Measurements from ENCODE around the gene MAD1L1. TPM values are rescaled to one million over a fixed set of nuclear protein-coding genes. Genes with fewer than 3 reads are reported as not detected.
"Not testable (repeated sequence)": the region's sequence is repeated elsewhere in the genome, so short reads cannot be mapped to it uniquely, and the experiment has no call there.

The MAD1L1 gene
- total and polyA plus RNA-seq, 4 donors, result 43.0 to 54.9 (median 49.9) TPM

GRCh38 chr7:2037808-2038522, 194.8 kb downstream of the MAD1L1 start:
- no peak overlapping the region for H3K4me3 ChIP-seq
- ATAC-seq (ENCODE audit: insufficient read depth, low FRiP score) (peak; percentile 53), DNase-seq (peak; percentile 86 to 95 (median 95))
- peaks cover 0 to 31% (median 10%) of the 10 kb centered on the region in 5 donors for H3K4me1 ChIP-seq (ENCODE audit: control insufficient read depth in 5 of 5, insufficient read depth in 5 of 5, low read length in 5 of 5)
- no peaks in the 10 kb centered on the region for H3K27me3 ChIP-seq (ENCODE audit: control insufficient read depth in 3 of 3, insufficient read depth in 3 of 3, low read length in 2 of 3)
- H3K9ac ChIP-seq (ENCODE audit: insufficient read depth in 1 of 2, low read length in 2 of 2), result peak overlapping the region in 1 of 2 donors; percentile 77
- H3K27ac ChIP-seq (ENCODE audit: low read depth in 1 of 2, low read length in 1 of 2), result peak overlapping the region in 1 of 2 donors; percentile 31
- peaks cover 0 to 1% (median 0%) of the 10 kb centered on the region in 4 donors for H3K36me3 ChIP-seq (ENCODE audit: control insufficient read depth in 4 of 4, insufficient read depth in 4 of 4, low read length in 4 of 4)
- 24 to 36% methylated on average over 13 of the region's 13 CpGs for WGBS, 2 donors
- peaks cover 0 to 1% (median 0%) of the 10 kb centered on the region in 4 donors for H3K9me3 ChIP-seq (ENCODE audit: control insufficient read depth in 4 of 4, insufficient read depth in 3 of 4, low read length in 3 of 4)
- no peak for TF ChIP-seq CTCF (IDR thresholded peaks at IDR 0.05; ENCODE audit: control extremely low read depth, extremely low read depth)

- DNase-seq (peak in 2 of 3 donors; percentile 73 to 80), ATAC-seq (ENCODE audit: insufficient read depth, low FRiP score) (no peak)
- TF ChIP-seq CTCF (IDR thresholded peaks at IDR 0.05; ENCODE audit: control extremely low read depth, extremely low read depth), result no peak
- Histone ChIP-seq H3K4me3 (no peak overlapping the region), H3K9me3 (ENCODE audit: control insufficient read depth in 4 of 4, insufficient read depth in 3 of 4, low read length in 3 of 4) (no peaks in the 10 kb centered on the region), H3K4me1 (ENCODE audit: control insufficient read depth in 5 of 5, insufficient read depth in 5 of 5, low read length in 5 of 5) (peaks cover 0 to 35% (median 10%) of the 10 kb centered on the region in 5 donors), H3K9ac (ENCODE audit: insufficient read depth in 1 of 2, low read length in 2 of 2) (peak overlapping the region in 1 of 2 donors; percentile 77), H3K36me3 (ENCODE audit: control insufficient read depth in 4 of 4, insufficient read depth in 4 of 4, low read length in 4 of 4) (peaks cover 0 to 1% (median 0%) of the 10 kb centered on the region in 4 donors), H3K27me3 (ENCODE audit: control insufficient read depth in 3 of 3, insufficient read depth in 3 of 3, low read length in 2 of 3) (no peaks in the 10 kb centered on the region), H3K27ac (ENCODE audit: low read depth in 1 of 2, low read length in 1 of 2) (peak overlapping the region in 1 of 2 donors; percentile 31)
- 61 to 68% methylated on average over 17 of the region's 17 CpGs for WGBS, 2 donors
Measured at GRCh38 chr7:2037301-2037807, 195.4 kb downstream of the MAD1L1 start.

GRCh38 chr7:2036786-2037185, 196.0 kb downstream of the MAD1L1 start:
- no peak for DNase-seq
- WGBS, 2 donors, result 95 to 96% methylated on average over 20 of the region's 20 CpGs

GRCh38 chr7:2036201-2036600, 196.5 kb downstream of the MAD1L1 start:
- peaks cover 0 to 40% (median 11%) of the 10 kb centered on the region in 5 donors for H3K4me1 ChIP-seq (ENCODE audit: control insufficient read depth in 5 of 5, insufficient read depth in 5 of 5, low read length in 5 of 5)
- not testable (repeated sequence) for H3K9ac ChIP-seq (ENCODE audit: insufficient read depth in 1 of 2, low read length in 2 of 2); DNase-seq; H3K27me3 ChIP-seq (ENCODE audit: control insufficient read depth in 3 of 3, insufficient read depth in 3 of 3, low read length in 2 of 3); H3K36me3 ChIP-seq (ENCODE audit: control insufficient read depth in 4 of 4, insufficient read depth in 4 of 4, low read length in 4 of 4); H3K9me3 ChIP-seq (ENCODE audit: control insufficient read depth in 4 of 4, insufficient read depth in 3 of 4, low read length in 3 of 4); ATAC-seq (ENCODE audit: insufficient read depth, low FRiP score); H3K4me3 ChIP-seq; H3K27ac ChIP-seq (ENCODE audit: low read depth in 1 of 2, low read length in 1 of 2)
- WGBS, 2 donors, result 98 to 100% methylated on average over 10 to 12 of the region's 16 CpGs

More at GRCh38 chr7:2036786-2037185, 196.0 kb downstream of the MAD1L1 start:
- H3K27me3 ChIP-seq (ENCODE audit: control insufficient read depth in 3 of 3, insufficient read depth in 3 of 3, low read length in 2 of 3), result no peaks in the 10 kb centered on the region
- H3K27ac ChIP-seq (ENCODE audit: low read depth in 1 of 2, low read length in 1 of 2), result no peak overlapping the region
- H3K4me3 ChIP-seq, result no peak overlapping the region
- no peak for TF ChIP-seq CTCF (IDR thresholded peaks at IDR 0.05; ENCODE audit: control extremely low read depth, extremely low read depth)
- H3K9ac ChIP-seq (ENCODE audit: insufficient read depth in 1 of 2, low read length in 2 of 2), result no peak overlapping the region
- ATAC-seq (ENCODE audit: insufficient read depth, low FRiP score), result no peak
- no peaks in the 10 kb centered on the region for H3K36me3 ChIP-seq (ENCODE audit: control insufficient read depth in 4 of 4, insufficient read depth in 4 of 4, low read length in 4 of 4)
- H3K4me1 ChIP-seq (ENCODE audit: control insufficient read depth in 5 of 5, insufficient read depth in 5 of 5, low read length in 5 of 5), result peaks cover 0 to 35% (median 10%) of the 10 kb centered on the region in 5 donors
- H3K9me3 ChIP-seq (ENCODE audit: control insufficient read depth in 4 of 4, insufficient read depth in 3 of 4, low read length in 3 of 4), result no peaks in the 10 kb centered on the region
